Activated T-helper 2 cell treated with anti-CD3 and anti-CD28 coated beads, Interferon-gamma antibody, Interleukin-2, Interleukin-4, amounts not matched to agents 10 μg/mL and 5 μg/mL and 100 μg/mL, durations not matched to agents 14 hours and 24 hours and 36 hours (primary cell): ENCODE measurements around the gene ZP1. TPM values are rescaled to one million over a fixed set of nuclear protein-coding genes. Genes with fewer than 3 reads are reported as not detected.

ENCODE experiments used
- DNase-seq: peaks from one replicate; pipeline ENCODE4 v3.0.0; 2021; ENCODE audit warnings: low spot score
- H3K27ac Mint-ChIP-seq: one replicate; pipeline ENCODE4 v1.8.0; 2021; ENCODE audit warnings: mixed read lengths
- H3K27me3 Mint-ChIP-seq: one replicate; pipeline ENCODE4 v1.8.0; 2021; ENCODE audit warnings: low read depth, mixed read lengths
- H3K36me3 Mint-ChIP-seq: one replicate; pipeline ENCODE4 v1.8.0; 2021; ENCODE audit warnings: low read depth, mixed read lengths
- H3K4me1 Mint-ChIP-seq: one replicate; pipeline ENCODE4 v1.8.0; 2021; ENCODE audit warnings: low read depth, mixed read lengths
- H3K4me3 Mint-ChIP-seq: one replicate; pipeline ENCODE4 v1.8.0; 2021; ENCODE audit warnings: low read depth, mild to moderate bottlenecking, moderate library complexity, mixed read lengths
- H3K9me3 Mint-ChIP-seq: one replicate; pipeline ENCODE4 v1.8.0; 2021; ENCODE audit warnings: mixed read lengths
- intact Hi-C: fragments of 100-400 bp; cut with micrococcal nuclease; formaldehyde crosslinking; loops from one replicate; pipeline ENCODE4 v1.15.1; 2023
- total RNA-seq: library from RNA; stranded (reverse); gene quantifications from 2 replicates; pipeline ENCODE4 v1.2.3, GENCODE V29; 2022

ZP1 gene
- total RNA-seq, 1 donor from 2014 or later = not detected

GRCh38 chr11:60880643-60881282 lies 13.4 kb downstream of the ZP1 start:
- no peak for DNase-seq
- Mint-ChIP-seq H3K9me3 (no peaks in the 10 kb centered on the region), H3K27ac (no peak overlapping the region), H3K4me1 (peaks cover 19% of the 10 kb centered on the region), H3K36me3 (peaks cover 66% of the 10 kb centered on the region), H3K4me3 (no peak overlapping the region), H3K27me3 (no peaks in the 10 kb centered on the region)
- intact Hi-C loops = no loop called here

- Mint-ChIP-seq H3K9me3 (no peaks in the 10 kb centered on the region), H3K27me3 (no peaks in the 10 kb centered on the region), H3K36me3 (peaks cover 70% of the 10 kb centered on the region), H3K4me3 (no peak overlapping the region), H3K4me1 (peaks cover 25% of the 10 kb centered on the region), H3K27ac (no peak overlapping the region)
- DNase-seq = peak; percentile 55
- intact Hi-C loops = loop anchor here (1.0 kb wide), 2 partner anchors 56 to 112 kb away; no protein-coding TSS in a partner anchor
Measured at GRCh38 chr11:60887556-60887955, 20.2 kb downstream of the ZP1 start.

- no peak for DNase-seq
- Mint-ChIP-seq H3K4me1 (peaks cover 15% of the 10 kb centered on the region), H3K9me3 (no peaks in the 10 kb centered on the region), H3K36me3 (peaks cover 70% of the 10 kb centered on the region), H3K4me3 (no peak overlapping the region), H3K27ac (no peak overlapping the region), H3K27me3 (no peaks in the 10 kb centered on the region)
- intact Hi-C loops = no loop called here
Measured at GRCh38 chr11:60889869-60890311, 22.5 kb downstream of the ZP1 start.

DNA sequence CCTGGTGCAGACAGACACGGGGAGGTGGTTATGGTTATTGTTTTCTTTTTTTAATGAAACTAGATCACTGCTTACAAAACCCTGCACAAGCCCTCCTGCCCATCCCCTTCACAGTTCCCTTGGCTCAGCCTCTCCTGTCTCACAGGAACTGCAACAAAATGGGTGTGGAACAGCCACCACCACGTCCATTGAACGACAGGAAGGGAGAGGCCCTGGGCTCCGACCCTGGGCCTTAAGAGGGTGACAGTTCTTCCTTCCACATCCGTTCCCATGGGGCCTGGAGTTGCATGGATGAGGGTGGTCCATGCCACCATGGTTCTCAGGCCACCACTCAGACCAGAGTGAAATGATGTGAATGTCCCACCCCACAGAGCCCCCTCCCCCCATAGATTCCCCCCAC lies 23.4 kb downstream of the ZP1 start:
- intact Hi-C loops = no loop called here
- peaks cover 70% of the 10 kb centered on the region for H3K36me3 Mint-ChIP-seq
- no peak overlapping the region for H3K27ac Mint-ChIP-seq
- peaks cover 15% of the 10 kb centered on the region for H3K4me1 Mint-ChIP-seq
- no peak for DNase-seq
- no peaks in the 10 kb centered on the region for H3K27me3 Mint-ChIP-seq
- no peaks in the 10 kb centered on the region for H3K9me3 Mint-ChIP-seq
- no peak overlapping the region for H3K4me3 Mint-ChIP-seq

DNA sequence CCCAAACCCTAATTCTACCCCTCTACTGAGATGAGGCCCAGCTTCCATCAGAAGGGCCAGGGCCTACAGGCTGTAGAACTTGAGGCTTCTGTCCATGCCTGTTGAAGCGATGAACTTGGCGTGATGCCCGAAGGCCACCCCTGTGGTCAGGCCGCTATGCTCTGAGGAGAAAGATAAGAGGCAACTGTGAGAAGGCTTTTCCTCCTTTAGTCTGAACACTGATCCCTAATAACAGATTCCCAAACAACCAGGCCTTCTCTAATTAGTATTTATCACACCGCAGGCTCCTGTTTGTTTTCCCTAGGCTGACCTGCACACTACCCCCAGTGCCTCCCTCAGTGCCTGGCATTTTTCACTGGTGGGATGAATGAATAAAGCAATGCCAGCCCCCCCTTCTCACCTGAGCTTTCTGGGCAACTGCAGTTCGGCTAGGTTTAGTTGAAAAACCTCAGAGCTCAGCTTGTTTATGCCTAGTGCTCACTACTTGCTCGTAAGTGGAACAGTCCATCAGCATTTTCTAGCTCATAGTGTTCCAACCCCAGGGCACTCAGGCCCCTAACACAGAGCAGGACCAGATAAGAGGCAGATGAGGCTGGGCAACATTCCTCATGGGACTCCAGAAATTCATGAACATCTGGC lies 23.9 kb downstream of the ZP1 start:
- no peak overlapping the region for H3K4me3 Mint-ChIP-seq
- H3K4me1 Mint-ChIP-seq = peaks cover 12% of the 10 kb centered on the region
- H3K9me3 Mint-ChIP-seq = no peaks in the 10 kb centered on the region
- no peaks in the 10 kb centered on the region for H3K27me3 Mint-ChIP-seq
- DNase-seq = no peak
- peaks cover 71% of the 10 kb centered on the region for H3K36me3 Mint-ChIP-seq
- intact Hi-C loops = no loop called here
- H3K27ac Mint-ChIP-seq = no peak overlapping the region

GRCh38 chr11:60895687-60896086 lies 28.3 kb downstream of the ZP1 start:
- H3K4me3 Mint-ChIP-seq = no peak overlapping the region
- H3K27me3 Mint-ChIP-seq = no peaks in the 10 kb centered on the region
- intact Hi-C loops = no loop called here
- no peak overlapping the region for H3K27ac Mint-ChIP-seq
- H3K4me1 Mint-ChIP-seq = no peaks in the 10 kb centered on the region
- H3K9me3 Mint-ChIP-seq = no peaks in the 10 kb centered on the region
- DNase-seq = no peak
- H3K36me3 Mint-ChIP-seq = peaks cover 86% of the 10 kb centered on the region

GRCh38 chr11:60897496-60897895 lies 30.2 kb downstream of the ZP1 start:
- peaks cover 1% of the 10 kb centered on the region for H3K4me1 Mint-ChIP-seq
- no peaks in the 10 kb centered on the region for H3K9me3 Mint-ChIP-seq
- no peaks in the 10 kb centered on the region for H3K27me3 Mint-ChIP-seq
- no peak overlapping the region for H3K27ac Mint-ChIP-seq
- DNase-seq = no peak
- intact Hi-C loops = no loop called here
- peaks cover 91% of the 10 kb centered on the region for H3K36me3 Mint-ChIP-seq
- no peak overlapping the region for H3K4me3 Mint-ChIP-seq

DNA sequence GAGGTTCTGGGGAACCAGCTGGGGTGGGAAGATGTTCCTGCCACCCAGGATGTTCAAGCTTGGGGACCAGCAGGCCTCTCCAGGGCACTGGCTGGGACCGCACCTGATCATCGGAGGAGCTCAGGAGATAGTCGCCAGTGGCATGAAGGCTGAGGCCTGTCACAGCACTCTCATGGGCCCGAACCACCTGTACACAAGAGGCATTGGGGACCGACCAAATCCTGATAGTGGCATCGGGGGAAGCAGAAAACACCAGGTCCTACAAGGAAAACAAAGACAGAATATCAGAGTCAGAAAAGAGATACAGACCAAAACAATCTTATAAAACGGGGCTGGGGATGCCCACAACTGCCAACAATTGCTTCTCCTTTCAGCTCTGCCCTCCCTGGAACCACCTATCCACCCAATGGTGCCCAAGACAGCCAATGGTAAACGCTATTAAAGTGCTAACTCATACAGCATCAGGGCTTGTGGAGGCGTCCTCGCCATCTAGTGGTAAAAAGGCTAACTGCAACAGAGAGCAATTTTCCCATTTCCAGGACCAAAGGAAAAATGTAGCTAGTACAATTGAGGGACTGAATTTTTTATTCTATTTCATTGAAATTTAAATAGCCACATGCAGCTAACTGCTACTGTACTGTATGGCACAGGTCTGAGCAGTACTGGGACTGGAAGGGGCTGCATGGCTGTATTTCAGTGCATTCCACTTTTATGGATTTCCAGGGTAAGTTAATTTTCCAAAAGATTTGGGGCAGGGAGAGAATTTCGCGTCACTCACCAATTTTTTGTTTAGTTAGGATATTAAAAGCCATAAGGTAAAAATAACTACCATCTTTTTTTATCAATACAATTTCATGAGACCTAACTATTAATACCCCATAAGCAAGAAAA lies 31.9 kb downstream of the ZP1 start:
- peaks cover 9% of the 10 kb centered on the region for H3K4me1 Mint-ChIP-seq
- no peak overlapping the region for H3K4me3 Mint-ChIP-seq
- intact Hi-C loops = loop anchor here (1.0 kb wide), 1 partner anchor 68 kb away; no protein-coding TSS in a partner anchor
- no peaks in the 10 kb centered on the region for H3K9me3 Mint-ChIP-seq
- no peak for DNase-seq
- no peak overlapping the region for H3K27ac Mint-ChIP-seq
- peaks cover 94% of the 10 kb centered on the region for H3K36me3 Mint-ChIP-seq
- no peaks in the 10 kb centered on the region for H3K27me3 Mint-ChIP-seq

GRCh38 chr11:60899977-60900376 lies 32.6 kb downstream of the ZP1 start:
- DNase-seq = no peak
- Mint-ChIP-seq H3K36me3 (peaks cover 92% of the 10 kb centered on the region), H3K4me3 (no peak overlapping the region), H3K27me3 (no peaks in the 10 kb centered on the region), H3K27ac (no peak overlapping the region), H3K9me3 (no peaks in the 10 kb centered on the region), H3K4me1 (peaks cover 12% of the 10 kb centered on the region)
- intact Hi-C loops = loop anchor here (1.0 kb wide), 1 partner anchor 69 kb away; no protein-coding TSS in a partner anchor

GRCh38 chr11:60900673-60901404 lies 33.5 kb downstream of the ZP1 start:
- Mint-ChIP-seq H3K27ac (no peak overlapping the region), H3K9me3 (no peaks in the 10 kb centered on the region)

GRCh38 chr11:60902625-60903024 lies 35.3 kb downstream of the ZP1 start:
- peaks cover 25% of the 10 kb centered on the region for H3K4me1 Mint-ChIP-seq
- intact Hi-C loops = no loop called here
- H3K9me3 Mint-ChIP-seq = no peaks in the 10 kb centered on the region
- no peak overlapping the region for H3K4me3 Mint-ChIP-seq
- no peaks in the 10 kb centered on the region for H3K27me3 Mint-ChIP-seq
- H3K27ac Mint-ChIP-seq = no peak overlapping the region
- H3K36me3 Mint-ChIP-seq = peaks cover 75% of the 10 kb centered on the region
- DNase-seq = no peak

More at GRCh38 chr11:60900673-60901404, 33.5 kb downstream of the ZP1 start:
- Mint-ChIP-seq H3K4me3 (no peak overlapping the region), H3K27me3 (no peaks in the 10 kb centered on the region), H3K36me3 (peaks cover 90% of the 10 kb centered on the region), H3K4me1 (peaks cover 19% of the 10 kb centered on the region)
- DNase-seq = no peak
- intact Hi-C loops = no loop called here

DNA sequence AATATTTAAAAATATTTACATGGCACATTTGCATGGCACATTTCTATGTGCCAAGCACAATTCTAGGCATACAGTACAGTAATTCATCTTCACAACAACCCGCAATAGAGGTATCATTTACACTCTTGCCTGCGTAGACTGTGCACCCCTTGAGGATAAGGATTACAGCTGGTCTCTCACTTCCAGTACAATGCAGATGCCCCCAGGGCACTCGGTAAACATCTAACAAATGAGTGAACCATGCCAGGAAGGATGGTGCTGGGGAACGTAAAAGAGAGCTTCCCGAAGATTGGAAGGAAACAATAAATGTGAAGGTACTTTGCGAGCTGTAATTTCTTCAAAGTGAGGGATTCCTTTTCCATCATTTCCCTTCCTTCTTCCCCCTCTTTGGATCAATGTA lies 37.7 kb downstream of the ZP1 start:
- Mint-ChIP-seq H3K4me3 (peak overlapping the region; percentile 82), H3K27me3 (peaks cover 10% of the 10 kb centered on the region), H3K36me3 (peaks cover 50% of the 10 kb centered on the region), H3K9me3 (no peaks in the 10 kb centered on the region), H3K4me1 (peaks cover 28% of the 10 kb centered on the region), H3K27ac (peak overlapping the region; percentile 75)
- intact Hi-C loops = loop anchor here (2.0 kb wide), 1 partner anchor 62 kb away; the partner anchor contains the start of gene CCDC86
- DNase-seq = no peak
